GM19372 (cell line): ENCODE results near the gene PSMD11.
"Not testable (repeated sequence)": the region's sequence is repeated elsewhere in the genome, so short reads cannot be mapped to it uniquely, and the experiment has no call there.

ENCODE experiments used
- ATAC-seq: cut with Tn5 transposase; IDR thresholded peaks from one replicate; pipeline ENCODE4 v1.9.1; 2021; ENCODE audit warnings: mild to moderate bottlenecking, low read depth, moderate library complexity; ENCODE audit not compliant: unreplicated experiment

Gene PSMD11

GRCh38 chr17:32444301-32445073, at the start of gene PSMD11:
Gene PSMD11, plus strand, starts transcription at chr17:32444510. Its CDS starts 14 bp downstream, at chr17:32444524.
- ATAC-seq: peak; percentile 92

GRCh38 chr17:32396343-32396742, 48.0 kb upstream of the PSMD11 start:
- ATAC-seq: no peak

GRCh38 chr17:32398946-32399345, 45.4 kb upstream of the PSMD11 start:
- no peak for ATAC-seq

GRCh38 chr17:32410085-32410484, 34.2 kb upstream of the PSMD11 start:
- not testable (repeated sequence) for ATAC-seq

- no peak for ATAC-seq
Measured at GRCh38 chr17:32426894-32427293, 17.4 kb upstream of the PSMD11 start.

- ATAC-seq: no peak
Measured at GRCh38 chr17:32429598-32429997, 14.7 kb upstream of the PSMD11 start.

- ATAC-seq: no peak
Measured at GRCh38 chr17:32440722-32441121, 3.6 kb upstream of the PSMD11 start.

GRCh38 chr17:32441886-32442285, 2.4 kb upstream of the PSMD11 start:
- no peak for ATAC-seq

GRCh38 chr17:32443827-32444300, 446 bp upstream of the PSMD11 start:
- no peak for ATAC-seq

GRCh38 chr17:32445074-32445415, 735 bp downstream of the PSMD11 start:
- no peak for ATAC-seq

- ATAC-seq: no peak
Measured at GRCh38 chr17:32445497-32445896, 1.2 kb downstream of the PSMD11 start.

- ATAC-seq: no peak
Measured at GRCh38 chr17:32445971-32446370, 1.7 kb downstream of the PSMD11 start.

- ATAC-seq: no peak
Measured at GRCh38 chr17:32446949-32447348, 2.6 kb downstream of the PSMD11 start.

- no peak for ATAC-seq
Measured at GRCh38 chr17:32449963-32450362, 5.7 kb downstream of the PSMD11 start.

GRCh38 chr17:32450379-32450778, 6.1 kb downstream of the PSMD11 start:
- not testable (repeated sequence) for ATAC-seq

- ATAC-seq: no peak
Measured at GRCh38 chr17:32451879-32452278, 7.6 kb downstream of the PSMD11 start.

GRCh38 chr17:32452281-32452680, 8.0 kb downstream of the PSMD11 start:
- no peak for ATAC-seq

- ATAC-seq: no peak
Measured at GRCh38 chr17:32453370-32453769, 9.1 kb downstream of the PSMD11 start.

- no peak for ATAC-seq
Measured at GRCh38 chr17:32458371-32458770, 14.1 kb downstream of the PSMD11 start.

- no peak for ATAC-seq
Measured at GRCh38 chr17:32460054-32460453, 15.7 kb downstream of the PSMD11 start.

- no peak for ATAC-seq
Measured at GRCh38 chr17:32461498-32461852, 17.2 kb downstream of the PSMD11 start.

GRCh38 chr17:32461853-32462617, 17.7 kb downstream of the PSMD11 start:
- ATAC-seq: no peak
